ENCODE results near the gene PET117.
A peak's percentile ranks its signal among the peaks of the same experiment; 100 is the strongest.
"Not testable (repeated sequence)": the region's sequence is repeated elsewhere in the genome, so short reads cannot be mapped to it uniquely, and the experiment has no call there.

Gene PET117, protein sequence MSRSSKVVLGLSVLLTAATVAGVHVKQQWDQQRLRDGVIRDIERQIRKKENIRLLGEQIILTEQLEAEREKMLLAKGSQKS

DNA sequence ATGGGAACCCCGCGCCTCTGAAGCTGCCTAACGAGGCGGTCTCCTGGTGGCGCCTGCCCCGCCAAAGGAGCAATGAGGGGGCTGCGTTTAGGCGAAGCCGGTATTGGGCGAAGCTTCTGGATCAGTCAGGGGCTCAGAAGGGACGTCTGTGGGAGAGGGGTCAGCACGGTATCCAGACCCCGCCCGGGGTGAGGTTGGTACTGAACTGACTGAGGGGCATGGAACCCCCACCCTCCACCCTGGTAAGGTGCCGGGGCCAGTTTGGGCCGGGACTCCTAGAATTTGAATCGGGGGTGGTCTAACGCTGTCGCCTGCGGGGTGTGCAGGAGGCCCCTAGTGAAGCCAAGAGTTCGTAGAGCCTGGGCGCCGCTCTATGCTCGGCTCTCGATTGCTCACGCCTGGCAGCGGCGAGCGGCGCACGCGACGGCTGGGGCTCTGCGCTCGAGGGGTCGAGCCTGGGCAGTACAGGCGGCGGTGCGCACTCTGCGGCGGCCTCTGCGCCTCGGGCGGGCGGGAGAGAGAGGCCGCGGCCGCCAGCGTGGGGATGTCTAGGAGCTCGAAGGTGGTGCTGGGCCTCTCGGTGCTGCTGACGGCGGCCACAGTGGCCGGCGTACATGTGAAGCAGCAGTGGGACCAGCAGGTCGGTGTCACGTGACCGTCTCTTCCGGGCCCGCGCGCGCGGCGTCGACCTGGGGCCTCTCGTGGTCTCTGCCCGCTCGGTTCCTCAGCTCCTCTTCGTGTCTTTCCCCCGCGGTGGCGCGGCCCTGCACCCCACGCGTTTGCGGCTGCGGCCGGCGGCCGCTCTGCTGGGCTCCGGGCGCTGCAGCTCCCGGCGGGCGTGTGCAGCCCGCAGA, at the start of gene PET117, which contains the start of gene KAT14:
PET117 (plus strand) TSS at position 452 of the 854 bp plus-strand sequence; CDS start at position 545, 93 bp downstream.
KAT14 (plus strand) TSS at position 452 of the 854 bp plus-strand sequence. CDS start 4,798 bp downstream, outside the sequence.
- peak; percentile 90 for DNase-seq

GRCh38 chr20:18088298-18088697, 49.4 kb upstream of the PET117 start:
- DNase-seq: not testable (repeated sequence)

DNA sequence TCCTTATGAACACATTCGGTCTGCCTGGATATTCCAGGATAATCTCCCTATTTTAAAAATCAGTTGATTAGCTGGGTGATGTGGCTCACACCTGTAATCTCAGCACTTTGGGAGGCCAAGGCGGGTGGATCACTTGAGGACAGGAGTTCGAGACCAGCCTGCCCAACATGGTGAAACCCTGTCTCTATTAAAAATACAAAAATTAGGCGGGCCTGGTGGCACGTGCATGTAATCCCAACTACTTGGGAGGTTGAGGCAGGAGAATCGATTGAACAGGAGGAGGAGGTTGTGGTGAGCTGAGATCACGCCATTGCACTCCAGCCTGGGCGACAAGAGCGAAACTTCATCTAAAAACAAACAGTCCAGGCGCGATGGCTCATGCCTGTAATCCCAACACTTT, 48.8 kb upstream of the PET117 start:
- DNase-seq: not testable (repeated sequence)

DNA sequence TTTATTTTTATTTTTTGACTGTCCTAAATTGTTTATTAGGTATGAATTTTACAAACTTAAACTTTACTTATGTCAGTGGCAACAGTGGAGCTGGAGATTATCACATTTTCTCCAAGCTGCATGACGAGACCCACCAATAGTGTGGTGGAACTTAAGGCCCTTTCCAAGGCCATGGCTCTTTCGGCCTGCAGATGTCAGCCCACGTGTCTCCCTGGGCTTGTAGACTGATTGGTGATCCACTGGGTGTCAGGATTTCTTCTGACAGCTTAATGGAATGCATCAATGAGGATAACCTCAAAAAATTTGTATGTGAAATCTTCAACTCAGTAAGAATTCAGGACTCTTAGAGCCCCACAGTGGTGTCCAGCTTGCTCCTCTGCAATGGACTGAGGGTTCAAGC, 47.6 kb upstream of the PET117 start:
- no peak for DNase-seq

DNA sequence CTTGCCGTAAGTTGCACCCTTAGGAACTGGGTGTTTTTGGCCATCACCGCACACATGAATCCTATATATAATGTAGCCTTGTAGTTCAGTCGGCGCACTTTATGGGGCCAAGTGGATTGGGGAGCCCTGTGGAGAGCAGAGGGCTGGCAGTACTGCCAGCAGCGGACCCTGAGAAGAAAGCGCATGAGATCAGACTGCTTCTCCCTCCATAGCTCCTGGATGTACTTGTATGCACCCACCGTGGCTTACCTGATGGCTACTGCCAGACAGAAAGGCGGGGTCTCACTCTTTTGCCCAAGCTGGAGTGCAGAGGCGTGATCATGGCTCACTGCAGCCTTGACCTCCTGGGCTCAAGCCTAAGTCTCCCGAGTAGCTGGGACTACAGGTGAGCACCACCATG, 47.2 kb upstream of the PET117 start:
- DNase-seq: no peak

DNA sequence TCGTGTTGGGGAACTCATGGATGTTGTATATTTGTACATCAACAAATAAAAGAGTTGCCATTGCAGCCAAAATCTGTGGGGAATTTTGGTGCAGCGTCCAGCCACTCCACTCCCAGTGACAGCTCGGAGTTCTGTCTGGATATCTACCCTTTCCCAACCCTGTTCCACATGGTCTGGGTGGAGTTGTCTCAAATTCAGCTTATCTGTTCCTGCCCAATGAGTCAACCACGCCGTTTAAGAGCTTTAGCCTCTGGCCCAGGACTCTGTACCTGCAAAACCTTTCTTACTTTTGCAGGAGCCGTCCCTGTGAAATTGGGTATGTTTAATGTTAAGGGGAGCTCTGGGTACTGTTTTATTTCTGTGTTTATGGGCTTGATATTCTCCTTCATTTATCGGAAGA, 46.0 kb upstream of the PET117 start:
- no peak for DNase-seq

DNA sequence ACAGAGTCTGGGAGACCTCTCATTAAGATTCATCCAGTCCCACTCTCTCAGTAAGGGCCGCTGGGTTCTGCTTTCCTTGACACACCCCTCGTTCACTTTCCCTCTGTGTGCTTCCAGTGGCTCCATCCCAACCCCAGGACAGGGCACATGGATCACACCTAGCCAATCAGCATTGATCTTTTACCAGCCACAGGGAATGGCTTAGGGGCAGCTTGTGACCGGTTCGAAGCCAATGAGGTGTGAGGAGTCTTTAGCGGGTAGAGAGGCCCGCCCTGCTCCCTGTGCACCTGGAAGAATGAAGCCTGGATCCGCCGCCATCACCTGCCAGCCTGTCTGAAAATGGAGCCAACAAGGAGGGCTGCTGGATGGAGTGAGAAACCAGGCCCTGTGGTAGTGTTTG, 44.8 kb upstream of the PET117 start:
- no peak for DNase-seq

DNA sequence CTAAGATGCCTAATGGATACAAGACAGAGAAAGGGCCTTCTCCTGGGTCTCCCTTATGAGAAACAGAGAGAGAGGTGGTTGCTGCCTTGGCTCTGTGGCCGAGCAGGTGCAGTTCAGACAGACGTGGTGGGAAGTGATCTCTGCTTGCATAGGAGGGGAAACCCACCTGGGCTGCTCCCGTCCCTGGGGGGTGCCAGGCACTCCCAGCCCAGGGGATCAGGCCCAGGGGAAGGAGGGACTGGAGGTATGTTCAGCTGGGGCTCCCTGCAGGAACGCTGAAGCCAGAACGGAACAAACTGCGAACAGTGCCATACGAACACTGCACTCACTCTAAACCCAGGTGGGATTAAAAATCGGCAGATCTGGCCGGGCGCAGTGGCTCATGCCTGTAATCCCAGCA, 44.3 kb upstream of the PET117 start:
- no peak for DNase-seq

DNA sequence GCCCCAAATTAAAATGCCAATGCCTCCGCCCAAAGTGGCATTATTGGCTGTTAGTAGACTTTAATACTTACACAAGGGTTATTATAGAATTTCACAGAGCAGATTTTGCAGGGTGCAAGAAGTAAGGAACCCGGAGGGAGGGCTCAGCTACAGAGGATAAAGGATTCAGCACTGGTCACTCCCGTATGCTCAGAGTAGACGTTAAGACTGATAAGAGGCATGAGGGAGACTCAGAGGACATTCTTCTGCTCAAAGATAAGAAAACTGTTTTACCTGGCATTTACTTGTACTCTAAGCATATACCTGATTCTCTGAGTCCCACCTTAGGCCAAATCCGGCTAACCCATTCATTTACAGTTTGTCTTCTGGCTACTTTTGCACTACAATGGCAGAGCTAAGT, 43.5 kb upstream of the PET117 start:
- DNase-seq: no peak

DNA sequence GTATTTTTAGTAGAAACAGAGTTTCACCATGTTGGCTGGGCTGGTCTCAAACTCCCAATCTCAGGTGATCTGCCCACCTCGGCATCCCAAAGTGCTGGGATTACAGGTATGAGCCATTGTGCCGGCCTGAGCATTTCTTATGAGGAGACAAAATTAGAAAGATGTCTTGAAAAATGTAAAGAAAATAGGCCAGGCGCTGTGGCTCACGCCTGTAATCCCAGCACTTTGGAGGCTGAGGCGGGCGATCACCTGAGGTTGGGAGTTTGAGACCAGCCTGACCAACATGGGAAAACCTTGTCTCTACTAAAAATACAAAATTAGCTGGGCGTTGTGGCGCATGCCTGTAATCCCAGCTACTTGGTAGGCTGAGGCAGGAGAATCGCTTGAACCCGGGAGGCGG, 37.1 kb upstream of the PET117 start:
- DNase-seq: not testable (repeated sequence)

DNA sequence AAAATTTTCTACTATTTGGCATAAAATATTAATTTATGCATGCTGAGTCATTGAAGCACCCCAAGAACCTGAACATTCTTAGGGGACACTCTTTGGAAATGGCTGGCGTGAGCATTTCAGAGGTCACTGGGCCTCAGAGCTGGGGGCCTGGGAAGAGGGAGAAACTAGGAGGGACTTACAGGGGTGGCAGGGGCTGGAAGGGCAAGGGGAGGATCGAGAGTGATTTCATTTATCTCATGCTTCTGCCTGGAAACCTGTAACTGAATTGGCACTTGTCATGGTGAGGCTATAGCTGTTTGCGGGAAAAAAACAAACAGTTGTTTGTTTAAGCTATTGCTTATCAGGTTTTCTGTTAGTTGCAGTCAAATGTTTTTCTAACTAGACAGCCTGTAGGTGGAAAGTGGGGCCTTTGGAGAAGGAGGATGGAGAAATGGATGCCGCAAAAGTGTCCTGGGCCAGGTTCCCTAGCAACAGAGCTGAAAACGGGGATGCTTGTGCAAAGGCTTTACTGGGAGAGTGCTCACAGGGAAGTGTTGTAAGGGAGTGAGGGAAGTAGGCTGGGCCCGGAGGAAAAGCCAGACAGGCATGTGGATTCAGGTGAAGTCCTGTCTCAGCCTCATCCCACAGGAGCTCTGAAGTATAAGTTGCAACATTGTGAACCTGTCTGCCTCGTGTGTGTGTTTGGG, 36.4 kb upstream of the PET117 start:
- DNase-seq: no peak

DNA sequence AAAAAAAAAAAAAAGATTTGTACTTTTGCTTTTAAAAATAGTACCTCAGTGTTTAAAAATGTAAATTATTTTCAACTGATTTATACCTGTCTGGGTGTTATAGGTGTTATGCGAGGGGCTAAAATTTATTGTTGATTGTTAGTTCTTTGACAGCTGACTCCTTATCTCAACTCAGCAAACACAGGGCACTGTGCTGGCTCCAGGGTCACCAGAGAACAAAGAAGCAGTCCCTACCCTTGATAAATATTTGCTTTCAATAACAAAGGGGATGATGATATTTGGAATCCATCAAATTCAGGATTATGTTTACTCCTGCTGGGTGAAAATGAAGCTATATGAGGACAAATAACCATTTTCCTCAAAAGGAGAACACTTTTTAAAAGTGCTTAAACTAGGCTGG, 34.2 kb upstream of the PET117 start:
- DNase-seq: no peak

DNA sequence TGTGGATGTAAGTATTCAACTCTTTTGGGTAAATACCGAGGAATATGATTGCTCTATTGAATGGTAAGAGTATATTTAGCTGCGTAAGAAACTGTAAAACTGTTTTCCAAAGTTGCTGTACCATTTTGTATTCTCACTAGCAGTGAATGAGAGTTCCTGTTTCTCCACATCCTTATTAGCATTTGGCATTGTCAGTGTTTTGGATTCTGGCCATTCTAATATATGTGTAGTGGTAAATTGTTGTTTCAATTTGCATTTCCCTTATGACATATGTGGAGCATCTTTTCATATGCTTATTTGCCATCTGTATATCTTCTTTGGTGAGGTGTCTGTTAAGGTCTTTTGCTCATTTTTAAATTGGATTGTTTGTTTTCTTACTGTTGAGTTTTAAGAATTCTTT, 29.3 kb upstream of the PET117 start:
- no peak for DNase-seq

GRCh38 chr20:18128574-18128973, 9.1 kb upstream of the PET117 start:
- DNase-seq: not testable (repeated sequence)

DNA sequence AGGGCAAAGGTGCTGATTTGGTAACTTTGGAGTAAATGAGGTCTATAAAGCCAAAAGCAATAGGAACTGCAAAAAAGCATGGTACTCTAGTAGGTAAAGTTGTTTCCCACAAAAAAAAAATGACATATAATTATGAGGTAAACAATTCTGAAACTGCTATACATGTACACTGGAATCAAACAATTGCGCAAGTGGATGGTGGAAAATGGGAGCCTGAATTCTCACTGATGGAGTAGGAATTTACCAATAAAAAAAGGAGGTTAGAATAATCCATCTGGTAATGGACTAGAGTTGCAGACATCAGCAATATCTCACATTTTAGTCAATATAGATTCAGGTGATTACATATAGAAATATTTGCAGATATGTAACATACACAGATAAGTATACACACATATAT, 5.0 kb upstream of the PET117 start:
- no peak for DNase-seq

DNA sequence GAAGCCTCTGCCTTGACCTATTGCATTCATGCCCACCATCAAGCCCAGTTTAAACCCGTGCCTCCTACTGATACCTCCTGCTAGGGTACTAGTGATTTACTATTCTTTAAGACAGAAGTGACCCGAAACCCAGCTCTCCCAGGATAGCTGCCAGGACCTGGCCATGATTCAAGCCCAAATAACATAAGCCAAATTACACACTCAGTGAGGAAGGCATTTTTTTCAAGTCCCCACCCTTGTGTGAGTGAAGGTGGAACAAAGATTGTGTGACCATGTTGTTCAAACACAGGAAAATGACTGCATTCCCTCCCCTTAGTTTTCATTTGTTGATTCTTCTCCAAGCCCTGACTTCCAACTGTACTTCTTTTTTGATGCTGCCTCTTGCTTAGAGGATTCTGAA, 3.7 kb upstream of the PET117 start:
- no peak for DNase-seq

GRCh38 chr20:18138266-18138582, 561 bp downstream of the PET117 start:
- DNase-seq: no peak

- no peak for DNase-seq
These were observed 1.2 kb downstream of the PET117 start for GRCh38 chr20:18138639-18139583.

GRCh38 chr20:18139832-18140231, 2.2 kb downstream of the PET117 start:
- no peak for DNase-seq

- DNase-seq: no peak
These were observed 7.0 kb downstream of the PET117 start for GRCh38 chr20:18144541-18145099.

DNA sequence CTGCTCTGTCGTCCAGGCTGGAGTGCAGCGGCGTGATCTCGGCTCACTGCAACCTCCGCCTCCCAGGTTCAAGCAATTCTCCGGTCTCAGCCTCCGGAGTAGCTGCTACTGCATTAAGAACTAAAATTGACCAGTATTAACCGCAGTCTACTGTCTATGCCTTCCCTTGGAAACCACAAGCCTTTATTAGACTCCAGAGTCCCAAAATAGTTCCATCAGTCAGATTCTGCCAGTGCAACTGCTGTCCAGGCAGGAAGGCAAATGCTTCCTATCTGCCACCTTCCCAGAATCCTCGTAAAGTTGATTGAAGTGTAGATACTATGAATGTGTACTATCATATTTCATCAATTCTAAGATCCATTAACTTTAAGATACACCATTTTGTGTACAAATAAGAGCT, 16.7 kb downstream of the PET117 start:
- no peak for DNase-seq

GRCh38 chr20:18156045-18156444, 18.4 kb downstream of the PET117 start:
- DNase-seq: no peak

- no peak for DNase-seq
These were observed 26.7 kb downstream of the PET117 start for GRCh38 chr20:18164356-18164755.
